NCI-H526 treated with DMSO at 0.1 percent for 48 hours (cell line): Measurements from ENCODE around the gene RAB11FIP4.
A peak's percentile ranks its signal among the peaks of the same experiment; 100 is the strongest.

Source experiments
- DNase-seq: peaks from one replicate; lab custom pipeline; 2025; lab: John Stamatoyannopoulos, UW

Gene RAB11FIP4

GRCh38 chr17:31523862-31524730 is 132.6 kb downstream of the RAB11FIP4 start:
- DNase-seq, result no peak

DNA sequence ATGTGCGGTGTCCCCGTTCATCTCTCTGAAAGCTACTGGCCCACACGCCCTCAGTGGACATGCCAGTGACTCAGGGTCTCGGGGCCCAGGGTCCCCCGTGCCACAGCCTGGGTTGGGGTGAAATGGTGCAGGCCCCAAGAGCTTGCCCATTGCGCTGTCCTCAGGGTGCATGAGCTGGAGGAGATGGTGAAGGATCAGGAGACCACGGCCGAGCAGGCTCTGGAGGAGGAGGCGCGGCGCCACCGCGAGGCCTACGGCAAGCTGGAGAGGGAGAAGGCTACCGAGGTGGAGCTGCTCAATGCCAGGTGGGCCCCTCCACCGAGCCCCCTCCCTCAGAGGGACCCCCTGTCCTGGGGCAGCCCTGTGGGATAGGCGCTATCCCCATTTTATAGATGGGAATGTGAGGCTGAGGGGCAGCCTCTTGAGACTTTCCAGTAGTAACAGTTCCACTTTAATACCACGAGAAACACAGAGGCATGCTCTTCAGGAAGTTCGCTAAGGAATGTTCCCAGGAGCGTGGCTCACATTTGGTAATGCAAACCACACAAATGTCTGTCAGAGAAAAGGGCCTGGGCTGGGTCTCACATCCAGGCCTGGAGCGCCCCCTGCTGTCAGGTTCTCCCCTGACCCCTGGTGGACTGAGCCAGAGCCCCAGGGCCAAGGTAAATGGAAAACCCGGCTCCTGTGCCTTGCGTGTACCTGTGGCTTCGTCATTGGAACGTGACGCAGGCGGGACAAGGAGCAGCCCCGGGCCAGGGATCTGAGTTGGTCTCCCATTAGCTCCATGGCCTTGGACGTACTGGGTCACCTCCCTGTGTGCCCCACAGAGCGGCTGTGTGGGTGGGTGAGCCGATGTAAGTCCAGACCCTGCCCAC is 133.7 kb downstream of the RAB11FIP4 start:
- peak; percentile 73 for DNase-seq

DNA sequence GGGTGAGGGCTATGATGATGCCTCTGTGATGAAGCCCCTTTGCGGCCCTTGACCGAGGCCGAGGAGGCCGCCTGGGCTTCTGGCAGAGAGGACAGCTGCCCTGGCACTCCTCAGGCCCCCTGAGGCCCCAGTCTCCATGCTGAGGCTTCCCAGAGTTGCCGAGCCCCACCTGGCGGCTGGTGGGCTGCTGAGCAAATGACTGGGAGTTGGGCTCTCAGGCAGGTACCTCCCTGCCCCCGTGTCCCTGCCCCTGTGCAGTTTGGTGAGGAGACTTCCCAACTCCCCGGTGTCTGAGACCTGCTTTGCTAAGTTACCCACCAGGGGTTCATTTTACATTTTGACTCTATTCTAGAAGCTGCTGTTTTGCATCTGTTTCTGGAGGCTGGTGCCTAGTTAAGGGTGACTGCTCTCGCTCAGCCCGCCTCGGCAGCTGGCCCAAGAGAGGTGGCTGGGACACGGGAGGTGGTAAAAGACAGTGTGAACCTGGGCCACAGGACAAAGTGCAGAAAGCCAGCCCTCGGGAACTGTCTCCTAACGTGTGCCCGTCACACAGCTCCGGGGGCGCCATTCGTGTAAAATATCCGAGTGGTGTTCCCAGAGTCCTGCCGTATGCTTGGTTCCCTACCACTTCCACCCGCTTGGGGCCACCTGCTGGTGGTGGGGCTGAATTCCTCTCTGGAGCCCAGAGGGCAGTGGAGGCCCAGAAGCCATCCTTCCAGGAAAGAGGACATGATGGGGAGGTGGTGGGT is 134.5 kb downstream of the RAB11FIP4 start:
- no peak for DNase-seq

GRCh38 chr17:31527606-31528005 is 136.1 kb downstream of the RAB11FIP4 start:
- DNase-seq, result no peak

DNA sequence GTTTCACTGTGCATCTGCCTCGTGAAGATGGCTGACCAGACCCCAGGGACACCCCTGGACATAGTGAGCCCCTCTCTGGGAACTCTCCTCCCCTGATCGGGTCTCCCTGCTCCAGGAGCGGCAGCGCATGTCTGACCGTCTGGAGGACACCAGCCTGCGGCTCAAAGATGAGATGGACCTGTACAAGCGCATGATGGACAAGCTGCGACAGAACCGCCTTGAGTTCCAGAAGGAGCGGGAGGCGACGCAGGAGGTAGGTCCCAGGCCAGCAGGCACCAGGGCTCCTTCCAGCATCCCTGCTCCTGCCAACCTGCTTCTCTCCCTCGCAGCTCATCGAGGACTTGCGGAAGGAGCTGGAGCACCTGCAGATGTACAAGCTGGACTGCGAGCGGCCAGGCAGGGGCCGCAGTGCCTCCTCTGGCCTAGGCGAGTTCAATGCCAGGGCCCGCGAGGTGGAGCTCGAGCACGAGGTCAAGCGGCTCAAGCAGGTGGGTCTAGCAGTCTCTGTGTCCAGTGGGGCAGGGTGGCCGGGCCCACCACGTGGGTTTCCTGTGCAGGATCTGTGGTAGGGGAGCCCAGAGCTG is 136.9 kb downstream of the RAB11FIP4 start:
- DNase-seq, result no peak

DNA sequence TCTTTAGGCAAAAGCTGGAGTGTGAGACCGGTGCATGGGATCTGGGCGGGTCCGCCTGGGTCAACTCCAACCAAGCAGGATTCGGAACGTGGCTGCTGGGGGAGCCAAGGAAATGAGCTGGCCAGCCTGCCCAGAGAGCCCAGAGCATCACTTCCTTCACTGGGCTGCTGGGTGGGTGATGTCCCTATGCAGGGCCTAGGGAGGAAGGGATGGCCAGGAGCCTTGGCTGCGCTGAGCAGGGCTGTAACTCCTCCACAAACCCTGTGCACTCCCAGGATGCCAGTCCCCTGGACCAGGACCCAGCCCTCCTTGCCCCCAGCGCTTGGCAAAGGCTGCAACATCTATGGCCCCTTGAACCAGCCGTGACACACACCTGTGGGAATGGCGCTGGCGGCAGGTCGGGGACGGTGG is 138.4 kb downstream of the RAB11FIP4 start:
- DNase-seq, result no peak

DNA sequence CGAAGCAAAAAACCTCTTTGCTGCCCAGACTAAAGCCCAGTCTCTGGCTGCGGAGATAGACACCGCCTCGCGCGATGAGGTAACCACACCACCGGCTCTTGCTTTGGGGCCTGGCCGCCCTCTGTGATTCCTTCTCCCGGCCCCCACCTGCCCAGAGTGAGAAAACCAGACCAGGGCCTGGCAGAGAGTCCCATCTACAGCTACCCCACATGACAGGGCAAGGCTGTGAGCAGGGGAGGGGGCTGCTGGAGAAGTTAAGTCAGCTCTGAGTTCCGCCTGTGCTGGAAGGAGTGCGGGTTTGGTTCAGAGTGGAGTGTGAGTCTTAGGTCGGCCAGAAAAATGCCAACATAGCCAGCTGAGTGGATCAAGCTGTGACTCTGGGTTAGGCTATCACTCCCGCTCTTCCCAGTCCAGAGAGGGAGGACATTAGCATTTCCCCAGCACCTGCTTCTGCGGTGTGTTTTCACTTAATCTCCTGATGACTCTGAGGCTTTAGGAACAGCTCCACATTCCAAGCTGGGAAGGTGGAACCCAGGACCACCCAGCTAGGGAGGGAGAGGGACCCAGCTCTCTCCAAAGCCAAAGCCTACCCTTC is 139.0 kb downstream of the RAB11FIP4 start:
- no peak for DNase-seq

DNA sequence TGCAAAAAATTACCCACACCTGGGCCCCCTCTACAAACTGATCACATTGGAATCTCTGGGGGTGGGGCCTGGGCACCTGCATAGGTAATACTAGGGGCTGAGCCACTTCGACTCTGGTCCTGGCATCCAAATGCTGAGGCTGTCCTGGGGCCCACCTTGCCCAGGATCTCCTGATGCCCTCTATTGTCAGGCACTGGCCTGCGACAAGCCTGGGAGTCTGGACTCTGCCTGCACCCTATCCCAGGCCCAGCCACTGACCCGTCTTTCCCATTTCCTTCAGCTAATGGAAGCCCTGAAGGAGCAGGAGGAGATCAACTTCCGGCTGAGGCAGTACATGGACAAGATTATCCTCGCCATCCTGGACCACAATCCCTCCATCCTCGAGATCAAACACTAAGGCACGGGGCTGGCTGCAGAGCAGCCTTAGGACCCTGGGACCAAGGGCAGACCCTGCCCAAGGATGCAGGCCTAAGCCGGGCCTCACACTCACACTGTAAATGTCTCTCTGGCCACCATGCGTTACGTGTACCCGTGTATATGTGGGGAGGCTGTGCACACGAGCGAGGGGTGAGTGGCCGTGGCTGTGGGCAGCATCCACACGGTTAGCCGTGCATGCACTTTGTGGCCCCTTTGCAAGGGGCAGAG is 140.0 kb downstream of the RAB11FIP4 start:
- DNase-seq, result no peak

DNA sequence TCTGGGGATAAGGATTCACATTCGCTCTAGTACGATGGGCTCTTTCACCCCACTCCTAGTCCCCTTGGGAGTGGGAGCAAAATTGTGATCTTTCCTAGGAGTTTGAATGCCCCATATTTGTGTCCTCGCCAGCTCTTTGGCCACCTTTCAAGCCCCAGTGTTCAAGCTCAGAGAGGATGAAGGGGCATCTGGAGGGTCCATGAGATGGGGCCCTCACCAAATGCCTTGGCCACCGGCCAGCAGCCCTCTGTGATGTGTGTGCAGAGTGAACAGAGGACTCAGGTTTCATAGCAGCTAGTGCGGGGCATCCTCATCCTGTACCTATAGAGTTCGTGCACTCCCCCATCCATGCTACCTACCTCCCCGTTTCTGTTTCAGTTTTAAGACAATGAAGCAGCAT is 140.6 kb downstream of the RAB11FIP4 start:
- no peak for DNase-seq

GRCh38 chr17:31532526-31532925 is 141.1 kb downstream of the RAB11FIP4 start:
- DNase-seq, result no peak

DNA sequence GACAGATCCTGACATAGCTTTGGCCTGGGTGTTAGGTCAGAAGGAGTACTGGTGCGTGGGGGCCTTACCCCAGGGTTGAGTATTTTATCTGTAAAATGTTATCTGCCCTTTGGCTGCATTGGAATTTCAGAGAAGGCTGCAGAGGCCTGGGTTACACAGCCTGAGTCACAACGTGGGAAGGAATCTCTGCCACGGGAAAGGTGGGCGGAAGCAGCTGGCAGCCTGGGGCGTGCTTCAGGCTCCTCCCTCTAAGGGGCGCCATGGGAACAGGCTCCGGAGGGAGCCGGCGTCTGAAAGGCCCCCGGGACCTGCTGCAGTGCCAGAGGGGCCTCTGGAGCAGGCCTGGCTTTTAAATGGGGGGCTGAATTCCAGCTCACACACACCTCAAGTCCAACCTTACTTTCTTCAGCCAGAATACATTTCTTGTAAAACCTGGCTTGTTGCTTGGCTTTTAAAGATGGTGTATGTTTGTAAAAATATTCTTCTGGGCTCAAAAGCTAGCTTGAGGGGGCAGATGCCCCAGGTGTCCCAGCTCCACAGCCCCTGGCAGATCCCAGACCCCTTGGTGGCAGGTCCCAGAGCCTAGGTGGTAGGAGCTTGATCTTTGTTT is 142.2 kb downstream of the RAB11FIP4 start:
- no peak for DNase-seq

GRCh38 chr17:31534223-31534888 is 142.9 kb downstream of the RAB11FIP4 start:
- no peak for DNase-seq

- DNase-seq, result peak; percentile 90
Observed at GRCh38 chr17:31535581-31535981, 144.1 kb downstream of the RAB11FIP4 start.

GRCh38 chr17:31536451-31536850 is 145.0 kb downstream of the RAB11FIP4 start:
- no peak for DNase-seq

GRCh38 chr17:31537565-31538011 is 146.1 kb downstream of the RAB11FIP4 start:
- DNase-seq, result no peak

DNA sequence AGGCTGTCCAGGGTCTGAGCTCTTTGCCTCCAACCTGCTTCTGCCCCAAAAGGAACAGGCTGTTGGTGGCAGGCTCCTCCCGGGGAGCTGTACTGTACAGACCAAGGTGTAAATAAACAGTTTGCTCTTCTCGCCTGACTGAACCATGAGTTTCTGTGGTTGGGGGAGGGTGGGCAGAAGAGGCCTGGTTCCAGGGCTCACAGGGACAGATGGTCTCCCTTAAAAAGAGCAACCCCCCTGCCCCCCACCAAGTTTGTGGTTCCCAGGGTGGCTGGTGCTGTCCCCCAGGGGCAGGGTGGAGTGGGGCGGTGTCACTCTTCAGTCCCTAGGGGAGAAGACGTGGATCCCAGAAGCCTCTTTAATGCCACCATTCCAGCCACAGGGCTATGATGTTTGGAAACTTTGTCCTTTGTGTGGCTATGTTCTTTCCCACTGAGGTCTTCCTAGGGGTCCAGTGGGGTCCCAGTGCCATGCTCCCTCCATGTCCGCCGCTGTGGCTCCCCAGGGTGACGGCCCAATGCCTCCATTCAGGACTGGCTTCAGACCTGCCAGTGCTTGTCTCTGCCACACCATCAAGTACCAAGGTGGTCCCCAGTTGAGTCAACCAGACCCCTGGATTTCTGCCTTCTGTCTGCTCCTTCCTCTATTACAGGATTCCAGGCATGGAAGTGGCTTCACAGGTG is 146.7 kb downstream of the RAB11FIP4 start:
- peak; percentile 52 for DNase-seq

- DNase-seq, result no peak
Observed at GRCh38 chr17:31540602-31541307, 149.3 kb downstream of the RAB11FIP4 start.

DNA sequence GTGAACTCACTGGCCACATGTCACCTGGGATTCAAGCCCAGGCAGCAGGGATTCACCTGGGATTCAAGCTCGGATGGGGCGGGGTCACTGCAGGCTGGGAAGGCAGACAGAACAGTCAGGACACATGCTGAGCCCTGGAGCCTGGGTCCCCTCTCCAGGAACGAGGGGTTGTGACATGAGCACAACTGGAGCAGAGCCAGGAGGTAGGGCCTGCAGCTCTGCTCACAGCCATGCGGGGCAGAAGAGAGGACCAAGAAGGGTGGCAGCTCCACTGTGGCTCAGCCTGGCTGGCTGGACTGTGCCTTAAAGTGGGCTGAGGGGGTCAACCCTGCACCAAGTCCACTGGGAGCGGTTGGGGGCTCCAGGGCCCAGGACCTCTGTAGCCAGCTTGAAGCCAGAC is 150.1 kb downstream of the RAB11FIP4 start:
- DNase-seq, result no peak

DNA sequence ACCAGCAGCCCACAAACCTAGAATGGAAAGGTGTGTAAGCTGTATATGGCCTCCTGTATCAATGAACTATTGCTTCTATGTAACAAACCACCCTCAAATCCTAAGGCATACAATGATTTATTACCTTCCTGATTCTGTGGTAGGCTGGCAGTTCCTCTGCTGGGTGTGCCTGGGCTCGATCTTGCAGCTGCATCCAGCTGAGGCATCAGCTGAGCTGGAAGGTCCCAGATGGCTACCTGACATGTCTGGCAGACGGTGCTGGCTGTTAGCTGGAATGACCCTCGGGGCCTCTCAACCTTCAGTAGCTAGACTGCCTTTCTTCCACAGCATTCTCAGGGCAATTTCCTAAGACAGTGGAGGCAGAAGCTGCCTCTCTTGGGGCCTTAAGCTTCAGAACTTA is 152.7 kb downstream of the RAB11FIP4 start:
- DNase-seq, result no peak
